ENCODE data around the gene ZCCHC8.
"Not testable (repeated sequence)": the region's sequence is repeated elsewhere in the genome, so short reads cannot be mapped to it uniquely, and the experiment has no call there.

The ZCCHC8 gene

GRCh38 chr12:122470576-122470975 is 30.2 kb downstream of the ZCCHC8 start:
- DNase-seq: not testable (repeated sequence)

DNA sequence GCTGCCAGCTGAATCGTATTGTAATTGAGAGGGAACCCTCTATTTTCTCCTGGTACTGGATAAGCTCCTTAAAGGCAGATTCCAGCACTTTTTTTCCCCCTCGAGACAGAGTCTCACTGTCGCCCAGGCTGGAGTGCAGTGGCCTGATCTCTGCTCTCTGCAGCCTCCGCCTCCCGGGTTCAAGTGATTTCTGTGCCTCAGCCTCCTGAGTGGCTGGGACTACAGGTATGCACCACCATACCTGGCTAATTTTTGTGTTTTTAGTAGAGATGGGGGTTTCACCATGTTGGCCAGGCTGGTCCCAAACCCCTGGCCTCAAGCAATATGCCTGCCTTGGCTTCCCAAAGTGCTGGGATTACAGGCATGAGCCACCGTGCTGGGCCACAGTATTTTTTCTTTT is 30.9 kb downstream of the ZCCHC8 start:
- DNase-seq: not testable (repeated sequence)

- DNase-seq: no peak
Observed at GRCh38 chr12:122467983-122468382, 32.7 kb downstream of the ZCCHC8 start.

DNA sequence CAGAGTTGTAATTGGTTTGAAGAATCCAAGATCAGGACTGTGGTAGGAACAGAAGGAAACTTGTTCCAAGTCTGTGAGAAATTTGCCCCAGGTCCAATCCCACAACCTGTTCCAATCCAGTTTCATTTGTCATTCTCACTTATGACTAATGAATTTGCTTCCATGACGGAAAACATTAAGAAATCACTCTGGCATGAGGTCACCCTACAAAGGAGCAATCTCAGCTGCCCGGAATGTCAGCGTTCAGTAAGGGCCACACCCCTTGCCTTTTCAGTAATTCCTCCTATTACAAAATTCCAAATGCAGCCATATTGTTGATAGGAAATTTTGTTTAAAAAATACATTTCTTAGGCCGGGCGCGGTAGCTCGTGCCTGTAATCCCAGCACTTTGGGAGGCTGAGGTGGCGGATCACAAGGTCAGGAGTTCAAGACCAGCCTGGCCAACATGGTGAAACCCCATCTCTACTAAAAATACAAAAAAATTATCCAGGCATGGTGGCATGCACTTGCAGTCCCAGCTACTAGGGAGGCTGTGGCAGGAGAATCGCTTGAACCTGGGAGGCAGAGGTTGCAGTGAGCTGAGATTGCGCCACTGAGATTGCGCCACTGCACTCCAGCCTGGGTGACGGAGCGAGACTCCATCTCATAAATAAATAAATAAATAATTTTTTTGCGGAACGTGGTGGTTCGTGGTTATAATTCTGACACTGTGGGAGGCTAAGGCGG is 36.3 kb downstream of the ZCCHC8 start:
- DNase-seq: not testable (repeated sequence)

- DNase-seq: no peak
Observed at GRCh38 chr12:122460641-122461040, 40.1 kb downstream of the ZCCHC8 start.

- no peak for DNase-seq
Observed at GRCh38 chr12:122460061-122460460, 40.7 kb downstream of the ZCCHC8 start.

GRCh38 chr12:122459211-122459610 is 41.5 kb downstream of the ZCCHC8 start:
- DNase-seq: no peak

DNA sequence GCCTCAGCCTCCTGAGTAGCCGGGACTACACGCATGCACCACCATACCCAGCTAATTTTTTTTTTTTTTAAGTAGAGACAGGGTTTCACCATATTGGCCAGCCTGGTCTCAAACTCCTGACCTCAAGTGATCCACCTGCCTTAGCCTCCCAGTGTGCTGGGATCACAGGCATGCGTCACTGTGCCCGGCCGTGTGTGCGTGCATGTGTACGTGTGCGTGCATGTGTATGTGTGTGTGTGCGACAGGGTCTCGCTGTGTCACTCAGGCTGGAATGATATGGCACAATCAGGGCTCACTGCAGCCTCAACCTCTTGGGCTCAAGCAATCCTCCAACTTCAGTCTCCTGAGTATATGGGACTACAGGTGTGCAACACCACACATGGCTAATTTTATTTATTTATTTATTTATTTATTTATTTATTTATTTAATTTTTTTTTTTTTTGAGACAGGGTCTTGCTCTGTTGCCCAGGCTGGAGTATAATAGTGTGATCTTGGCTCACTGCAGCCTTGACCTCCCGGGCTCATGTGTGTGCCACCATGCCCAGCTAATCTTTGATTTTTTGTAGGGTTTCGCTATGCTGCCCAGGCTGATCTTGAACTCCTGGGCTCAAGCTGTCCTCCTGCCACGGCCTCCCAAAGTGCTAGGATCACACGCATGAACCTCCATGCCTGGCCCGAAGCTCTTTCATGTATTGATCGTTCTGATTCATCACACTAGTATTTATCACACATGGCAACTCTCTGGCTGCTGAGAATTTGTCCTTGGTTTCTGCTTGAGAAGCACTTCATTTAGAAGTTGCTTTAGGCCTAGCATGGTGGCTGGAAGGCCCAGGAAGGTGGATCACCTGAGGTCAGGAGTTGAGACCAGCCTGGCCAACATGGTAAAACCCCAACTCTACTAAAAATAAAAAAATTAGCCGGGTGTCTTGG is 42.4 kb downstream of the ZCCHC8 start:
- no peak for DNase-seq

- no peak for DNase-seq
Observed at GRCh38 chr12:122457627-122458026, 43.1 kb downstream of the ZCCHC8 start.

DNA sequence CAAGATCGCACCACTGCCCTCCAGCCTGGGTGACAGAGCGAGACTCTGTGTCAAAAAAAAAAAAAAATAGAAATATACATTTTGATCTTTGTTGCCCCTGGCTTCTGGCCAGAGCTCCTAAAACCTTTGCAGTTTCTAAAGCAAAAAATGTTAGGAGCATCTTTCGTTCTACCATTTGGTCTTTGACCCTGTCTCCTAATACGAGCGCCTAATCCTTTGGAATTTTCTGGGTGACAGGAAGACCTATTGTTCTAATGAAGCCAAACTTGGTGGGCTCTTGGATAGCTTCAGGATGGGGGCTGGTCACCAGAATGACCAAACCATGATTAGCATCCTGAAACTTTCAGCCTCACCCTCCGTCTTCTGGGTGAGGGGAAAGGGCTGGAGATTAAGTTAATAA is 46.0 kb downstream of the ZCCHC8 start:
- no peak for DNase-seq

- no peak for DNase-seq
Observed at GRCh38 chr12:122454250-122454721, 46.4 kb downstream of the ZCCHC8 start.

DNA sequence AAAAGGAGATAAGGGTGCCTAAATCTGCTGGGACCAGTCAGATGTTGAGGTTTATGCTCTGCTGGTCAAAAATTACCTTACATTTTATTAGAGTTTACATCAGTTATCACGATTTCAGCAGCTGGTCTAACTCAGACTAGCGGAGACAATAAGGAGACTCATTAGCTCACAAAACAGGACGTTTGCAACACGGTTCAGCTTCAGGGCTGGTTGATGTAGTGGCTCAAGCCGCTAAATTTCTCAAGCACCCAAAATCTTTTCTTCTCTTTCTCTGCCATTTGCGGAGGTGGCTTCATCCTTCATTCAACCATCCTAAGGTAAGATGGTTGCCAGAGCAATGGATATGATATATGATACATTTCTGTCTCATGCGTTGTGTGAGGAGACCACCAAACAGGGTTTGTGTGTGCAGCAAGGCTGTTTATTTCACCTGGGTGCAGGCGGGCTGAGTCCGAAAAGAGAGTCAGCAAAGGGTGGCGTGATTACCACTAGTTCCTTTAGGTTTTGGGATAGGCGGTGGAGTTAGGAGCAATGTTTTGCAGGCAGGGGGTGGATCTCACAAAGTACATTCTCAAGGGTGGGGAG is 47.9 kb downstream of the ZCCHC8 start:
- DNase-seq: peak in 1 of 5 donors; percentile 25

GRCh38 chr12:122449317-122449716 is 51.4 kb downstream of the ZCCHC8 start:
- DNase-seq: peak in 1 of 5 donors; percentile 27

DNA sequence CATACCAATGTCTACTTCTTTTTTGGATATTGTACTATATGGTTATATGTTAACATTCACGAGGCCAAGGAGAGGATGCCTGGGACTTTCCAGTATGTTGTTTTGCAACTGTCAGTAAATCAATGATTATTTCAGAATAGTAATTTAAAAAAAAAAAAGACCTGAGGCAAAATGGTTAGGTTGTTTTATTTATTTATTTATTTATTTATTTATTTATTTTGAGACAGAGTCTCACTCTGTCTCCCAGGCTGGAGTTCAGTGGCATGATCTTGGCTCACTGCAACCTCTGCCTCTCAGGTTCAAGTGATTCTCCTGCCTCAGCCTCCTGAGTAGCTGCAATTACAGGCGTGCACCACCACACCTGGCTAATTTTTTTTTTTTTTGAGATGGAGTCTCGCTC is 52.9 kb downstream of the ZCCHC8 start:
- DNase-seq: not testable (repeated sequence)

GRCh38 chr12:122446390-122446789 is 54.3 kb downstream of the ZCCHC8 start:
- not testable (repeated sequence) for DNase-seq

- DNase-seq: not testable (repeated sequence)
Observed at GRCh38 chr12:122444071-122444470, 56.7 kb downstream of the ZCCHC8 start.

DNA sequence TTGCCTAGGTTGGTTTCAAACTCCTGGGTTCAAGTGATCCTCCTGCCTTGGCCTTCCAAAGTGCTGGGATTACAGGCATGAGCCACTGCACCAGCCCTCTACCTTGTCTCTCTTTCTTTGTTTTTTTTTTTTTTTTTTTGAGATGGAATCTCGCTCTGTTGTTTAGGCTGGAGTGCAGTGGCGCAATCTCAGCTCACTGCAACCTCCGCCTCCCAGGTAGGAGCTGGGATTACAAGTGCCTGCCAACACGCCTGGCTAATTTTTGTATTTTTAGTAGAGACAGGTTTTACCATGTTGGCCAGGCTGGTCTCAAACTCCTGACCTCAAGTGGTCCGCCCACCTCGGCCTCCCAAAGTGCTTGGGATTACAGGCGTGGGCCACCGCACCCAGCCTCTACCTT is 61.9 kb downstream of the ZCCHC8 start:
- DNase-seq: not testable (repeated sequence)

- no peak for DNase-seq
Observed at GRCh38 chr12:122437656-122438121, 63.0 kb downstream of the ZCCHC8 start.

DNA sequence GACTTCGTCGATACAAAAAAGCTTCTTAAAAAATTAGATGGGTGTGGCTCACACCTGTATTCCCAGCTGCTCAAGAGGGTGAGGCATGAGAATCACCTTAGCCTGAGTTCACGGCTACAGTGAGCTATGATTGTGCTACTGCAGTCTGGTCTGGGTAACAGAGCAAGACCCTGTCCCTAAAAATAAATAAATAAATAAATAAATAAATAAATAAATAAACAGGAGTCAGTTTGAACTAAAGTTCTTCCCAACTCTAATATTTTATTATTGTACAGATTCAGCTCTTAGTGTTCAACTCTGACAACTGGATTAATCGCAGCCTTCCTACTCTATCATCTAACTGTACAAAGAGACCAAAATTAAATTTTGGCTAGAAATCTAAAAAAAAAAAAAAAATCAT is 65.5 kb downstream of the ZCCHC8 start:
- DNase-seq: no peak

GRCh38 chr12:122429043-122429442 is 71.7 kb downstream of the ZCCHC8 start:
- DNase-seq: not testable (repeated sequence)

DNA sequence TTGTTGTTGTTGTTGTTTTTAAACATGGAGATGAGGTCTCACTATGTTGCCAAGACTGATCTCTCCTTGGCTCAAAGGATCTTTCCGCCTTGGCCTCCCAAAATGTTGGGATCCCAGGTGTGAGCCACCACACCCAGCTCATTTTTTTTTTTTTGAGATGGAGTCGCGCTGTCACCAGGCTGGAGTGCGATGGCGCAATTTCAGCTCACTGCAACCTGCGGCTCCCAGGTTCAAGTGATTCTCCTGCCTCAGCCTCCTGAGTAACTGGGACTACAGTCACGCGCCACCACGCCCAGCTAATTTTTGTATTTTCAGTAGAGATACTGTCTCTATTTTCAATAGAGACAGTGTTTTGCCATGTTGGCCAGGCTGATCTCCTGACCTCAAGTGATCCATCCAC is 73.3 kb downstream of the ZCCHC8 start:
- no peak for DNase-seq

GRCh38 chr12:122423258-122424165 is 77.2 kb downstream of the ZCCHC8 start:
- no peak for DNase-seq

Data from T-helper 1 cell (primary cell).